Measurements from ENCODE around the gene ZNF618.

DNA sequence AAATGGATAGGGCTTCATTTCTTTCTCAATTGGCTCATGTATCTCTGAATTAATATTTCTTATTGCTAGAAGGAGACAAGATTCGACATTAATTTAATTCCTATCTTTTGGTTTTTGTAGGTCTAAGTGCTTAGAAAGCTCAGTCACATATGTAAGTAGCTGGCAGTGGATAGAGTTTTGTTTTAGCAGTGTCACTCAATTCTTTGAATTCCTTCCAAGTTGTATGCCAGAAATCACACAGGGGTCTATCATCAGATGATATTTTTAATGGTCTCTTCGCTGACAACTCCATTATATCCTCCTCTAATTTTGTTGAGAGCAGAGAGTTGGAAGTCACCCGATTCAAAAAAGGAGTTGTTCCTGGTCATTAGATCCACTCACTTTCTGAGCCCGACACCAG, 119.3 kb downstream of the ZNF618 start:
- TF ChIP-seq, protein P1, sequence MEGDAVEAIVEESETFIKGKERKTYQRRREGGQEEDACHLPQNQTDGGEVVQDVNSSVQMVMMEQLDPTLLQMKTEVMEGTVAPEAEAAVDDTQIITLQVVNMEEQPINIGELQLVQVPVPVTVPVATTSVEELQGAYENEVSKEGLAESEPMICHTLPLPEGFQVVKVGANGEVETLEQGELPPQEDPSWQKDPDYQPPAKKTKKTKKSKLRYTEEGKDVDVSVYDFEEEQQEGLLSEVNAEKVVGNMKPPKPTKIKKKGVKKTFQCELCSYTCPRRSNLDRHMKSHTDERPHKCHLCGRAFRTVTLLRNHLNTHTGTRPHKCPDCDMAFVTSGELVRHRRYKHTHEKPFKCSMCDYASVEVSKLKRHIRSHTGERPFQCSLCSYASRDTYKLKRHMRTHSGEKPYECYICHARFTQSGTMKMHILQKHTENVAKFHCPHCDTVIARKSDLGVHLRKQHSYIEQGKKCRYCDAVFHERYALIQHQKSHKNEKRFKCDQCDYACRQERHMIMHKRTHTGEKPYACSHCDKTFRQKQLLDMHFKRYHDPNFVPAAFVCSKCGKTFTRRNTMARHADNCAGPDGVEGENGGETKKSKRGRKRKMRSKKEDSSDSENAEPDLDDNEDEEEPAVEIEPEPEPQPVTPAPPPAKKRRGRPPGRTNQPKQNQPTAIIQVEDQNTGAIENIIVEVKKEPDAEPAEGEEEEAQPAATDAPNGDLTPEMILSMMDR (IDR thresholded peaks at IDR 0.05; ENCODE audit: low read depth, low read length, poor library complexity, severe bottlenecking) = no peak
- TF ChIP-seq EZH2phosphoT487 (IDR thresholded peaks at IDR 0.05; ENCODE audit: borderline replicate concordance, low read length) = no peak
